Fibroblast of the aortic adventitia (primary cell): ENCODE measurements around the gene LHFPL4. TPM values are rescaled to one million over a fixed set of nuclear protein-coding genes. Genes with fewer than 3 reads are reported as not detected.

ENCODE experiments used
- DNase-seq: peaks from one replicate; pipeline ENCODE4 v3.0.0-alpha.2; 2010; ENCODE audit warnings: low read depth
- H3K4me3 ChIP-seq: 2 replicates; pipeline ENCODE4 v1.5.1; 2011; ENCODE audit warnings: low read depth, mild to moderate bottlenecking, control low read depth, low read length, moderate library complexity
- CTCF ChIP-seq: IDR thresholded peaks from 2 replicates; pipeline ENCODE4 v1.5.1; 2011; ENCODE audit warnings: mild to moderate bottlenecking, low read length, control low read depth, inconsistent platforms; ENCODE audit not compliant: insufficient read depth
- total RNA-seq: library from RNA; depleted of rRNA; stranded (reverse); fragments of >200 nt; gene quantifications from 2 replicates; pipeline ENCODE4 v1.2.3, GENCODE V29; 2012; ENCODE audit warnings: low replicate concordance

LHFPL4 gene
- total RNA-seq, 1 donor = not detected

GRCh38 chr3:9476935-9477334, 76.7 kb downstream of the LHFPL4 start:
- TF ChIP-seq CTCF = no peak
- no peak overlapping the region for H3K4me3 ChIP-seq
- DNase-seq = no peak

GRCh38 chr3:9474482-9474881, 79.1 kb downstream of the LHFPL4 start:
- DNase-seq = no peak
- no peak for TF ChIP-seq CTCF
- no peak overlapping the region for H3K4me3 ChIP-seq

- DNase-seq = no peak
These were observed 80.0 kb downstream of the LHFPL4 start for GRCh38 chr3:9473496-9474065.

GRCh38 chr3:9469986-9470385, 83.6 kb downstream of the LHFPL4 start:
- TF ChIP-seq CTCF = no peak
- H3K4me3 ChIP-seq = no peak overlapping the region
- no peak for DNase-seq

More at GRCh38 chr3:9473496-9474065, 80.0 kb downstream of the LHFPL4 start:
- no peak overlapping the region for H3K4me3 ChIP-seq
- TF ChIP-seq CTCF = no peak

GRCh38 chr3:9468460-9468859, 85.2 kb downstream of the LHFPL4 start:
- TF ChIP-seq CTCF = no peak
- H3K4me3 ChIP-seq = no peak overlapping the region
- DNase-seq = no peak

GRCh38 chr3:9467451-9467850, 86.2 kb downstream of the LHFPL4 start:
- no peak for TF ChIP-seq CTCF
- no peak overlapping the region for H3K4me3 ChIP-seq
- DNase-seq = no peak

- TF ChIP-seq CTCF = no peak
- no peak overlapping the region for H3K4me3 ChIP-seq
- no peak for DNase-seq
These were observed 98.0 kb downstream of the LHFPL4 start for GRCh38 chr3:9455596-9456131.
